BE2C (cell line): ENCODE results near the gene CHAD. TPM values are rescaled to one million over a fixed set of nuclear protein-coding genes. Genes with fewer than 3 reads are reported as not detected.

Experiments
- DNase-seq: peaks from one replicate; pipeline ENCODE4 v3.0.0-alpha.2; 2020
- H3K27me3 ChIP-seq: fragments of 250-450 bp; sonication (Bioruptor Pico); 2 replicates; pipeline ENCODE4 v1.5.1; 2020; ENCODE audit warnings: mild to moderate bottlenecking
- H3K36me3 ChIP-seq: fragments of 250-450 bp; sonication (Bioruptor Pico); 2 replicates; pipeline ENCODE4 v1.5.1; 2020; ENCODE audit warnings: mild to moderate bottlenecking
- H3K4me1 ChIP-seq: fragments of 250-450 bp; sonication (Bioruptor Pico); 2 replicates; pipeline ENCODE4 v1.5.1; 2020
- H3K4me3 ChIP-seq: 2 replicates; pipeline ENCODE4 v1.5.1; 2011; ENCODE audit warnings: low read depth, low read length
- H3K9me3 ChIP-seq: fragments of 250-450 bp; sonication (Bioruptor Pico); 2 replicates; pipeline ENCODE4 v1.5.1; 2020
- CTCF ChIP-seq: IDR thresholded peaks from 2 replicates; pipeline ENCODE4 v1.5.1; 2012; ENCODE audit warnings: mild to moderate bottlenecking, low read depth, low read length
- polyA plus RNA-seq: library from polyadenylated mRNA; unstranded; fragments of >200 nt; gene quantifications from one replicate; pipeline ENCODE4 v1.2.1, GENCODE V29; 2012; ENCODE audit warnings: low read depth, missing spikeins; ENCODE audit not compliant: insufficient read length, insufficient read depth

CHAD gene
- polyA plus RNA-seq = not detected

- Histone ChIP-seq H3K36me3 (no peaks in the 10 kb centered on the region), H3K4me1 (no peaks in the 10 kb centered on the region), H3K27me3 (peaks cover 61% of the 10 kb centered on the region), H3K4me3 (0 out of 2 replicates have a peak within 1 kb of the TSS, but pooled peaks have one; percentile 23), H3K9me3 (no peaks in the 10 kb centered on the region)
- DNase-seq = no peak
- no peak for TF ChIP-seq CTCF
These were observed at the start of gene CHAD for GRCh38 chr17:50468304-50469207. CHAD (minus strand) TSS chr17:50468880; CDS start chr17:50468813, 67 bp downstream.

- H3K9me3 ChIP-seq = no peaks in the 10 kb centered on the region
- H3K36me3 ChIP-seq = no peaks in the 10 kb centered on the region
- no peak overlapping the region for H3K4me3 ChIP-seq
- no peaks in the 10 kb centered on the region for H3K4me1 ChIP-seq
- no peak for TF ChIP-seq CTCF
- no peaks in the 10 kb centered on the region for H3K27me3 ChIP-seq
- no peak for DNase-seq
These were observed 49.1 kb upstream of the CHAD start for GRCh38 chr17:50517504-50518383.

GRCh38 chr17:50517011-50517410 is 48.3 kb upstream of the CHAD start:
- H3K36me3 ChIP-seq = no peaks in the 10 kb centered on the region

GRCh38 chr17:50514936-50515702 is 46.4 kb upstream of the CHAD start:
- H3K4me1 ChIP-seq = peaks cover 10% of the 10 kb centered on the region
- no peaks in the 10 kb centered on the region for H3K27me3 ChIP-seq
- no peaks in the 10 kb centered on the region for H3K9me3 ChIP-seq
- H3K36me3 ChIP-seq = no peaks in the 10 kb centered on the region
- no peak overlapping the region for H3K4me3 ChIP-seq
- no peak for DNase-seq
- TF ChIP-seq CTCF = no peak

More at GRCh38 chr17:50517011-50517410, 48.3 kb upstream of the CHAD start:
- Histone ChIP-seq H3K9me3 (no peaks in the 10 kb centered on the region), H3K27me3 (no peaks in the 10 kb centered on the region), H3K4me1 (no peaks in the 10 kb centered on the region), H3K4me3 (no peak overlapping the region)
- no peak for DNase-seq
- TF ChIP-seq CTCF = no peak

- Histone ChIP-seq H3K4me1 (peaks cover 10% of the 10 kb centered on the region), H3K36me3 (no peaks in the 10 kb centered on the region), H3K9me3 (no peaks in the 10 kb centered on the region), H3K4me3 (no peak overlapping the region), H3K27me3 (no peaks in the 10 kb centered on the region)
- TF ChIP-seq CTCF = no peak
- DNase-seq = no peak
These were observed 45.7 kb upstream of the CHAD start for GRCh38 chr17:50514388-50514787.
